HG03039 (cell line): ENCODE data around the gene MYBPC2.
"Not testable (repeated sequence)": the region's sequence is repeated elsewhere in the genome, so short reads cannot be mapped to it uniquely, and the experiment has no call there.

Experiments
- ATAC-seq: cut with Tn5 transposase; IDR thresholded peaks from one replicate; pipeline ENCODE4 v1.9.1; 2021; ENCODE audit warnings: mild to moderate bottlenecking, moderate library complexity; ENCODE audit not compliant: unreplicated experiment

The MYBPC2 gene

GRCh38 chr19:50432221-50433028 is at the start of gene MYBPC2:
MYBPC2 (plus strand) TSS chr19:50432892; CDS start chr19:50432954, 62 bp downstream.
- no peak for ATAC-seq

DNA sequence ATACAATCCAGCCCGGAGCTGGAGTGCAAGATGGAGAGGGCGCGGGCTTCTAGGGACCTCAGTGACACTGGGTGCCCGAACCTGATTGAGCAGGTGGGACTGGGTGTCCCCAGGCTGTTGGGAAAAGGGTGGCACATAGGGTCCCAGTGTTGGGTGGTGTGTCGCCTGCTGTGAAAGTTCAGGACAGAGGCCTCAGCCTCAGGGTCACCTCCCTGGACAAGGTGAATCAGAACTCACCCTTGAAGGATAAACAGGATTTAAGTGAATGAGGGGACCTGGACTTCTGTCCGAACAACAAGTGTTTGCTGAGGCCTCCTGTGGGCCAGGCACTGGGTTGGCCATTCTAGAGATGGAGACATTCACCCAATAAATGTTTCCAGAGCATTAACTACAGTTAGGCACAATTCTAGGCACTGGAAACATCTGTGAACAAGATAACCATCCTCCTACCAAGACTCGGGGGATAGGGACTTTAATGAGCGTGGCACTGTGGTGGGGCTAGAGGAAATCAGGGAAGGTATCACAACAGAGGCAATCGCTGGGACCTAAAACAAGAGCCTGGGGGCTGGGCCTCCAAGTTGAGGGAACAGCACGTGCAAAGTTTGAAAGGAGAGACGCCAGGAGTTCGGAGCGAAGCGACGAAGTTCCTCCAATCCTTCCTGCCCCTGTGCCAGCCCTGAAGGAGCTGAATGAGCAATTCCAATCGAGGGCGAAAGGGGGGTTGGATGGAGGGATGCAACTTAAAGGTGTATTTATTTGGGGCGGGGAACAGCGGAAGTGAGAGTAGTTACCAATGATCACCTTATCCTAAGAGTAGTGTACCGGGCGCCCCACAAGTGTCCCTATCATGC is 49.5 kb upstream of the MYBPC2 start:
- ATAC-seq: no peak

DNA sequence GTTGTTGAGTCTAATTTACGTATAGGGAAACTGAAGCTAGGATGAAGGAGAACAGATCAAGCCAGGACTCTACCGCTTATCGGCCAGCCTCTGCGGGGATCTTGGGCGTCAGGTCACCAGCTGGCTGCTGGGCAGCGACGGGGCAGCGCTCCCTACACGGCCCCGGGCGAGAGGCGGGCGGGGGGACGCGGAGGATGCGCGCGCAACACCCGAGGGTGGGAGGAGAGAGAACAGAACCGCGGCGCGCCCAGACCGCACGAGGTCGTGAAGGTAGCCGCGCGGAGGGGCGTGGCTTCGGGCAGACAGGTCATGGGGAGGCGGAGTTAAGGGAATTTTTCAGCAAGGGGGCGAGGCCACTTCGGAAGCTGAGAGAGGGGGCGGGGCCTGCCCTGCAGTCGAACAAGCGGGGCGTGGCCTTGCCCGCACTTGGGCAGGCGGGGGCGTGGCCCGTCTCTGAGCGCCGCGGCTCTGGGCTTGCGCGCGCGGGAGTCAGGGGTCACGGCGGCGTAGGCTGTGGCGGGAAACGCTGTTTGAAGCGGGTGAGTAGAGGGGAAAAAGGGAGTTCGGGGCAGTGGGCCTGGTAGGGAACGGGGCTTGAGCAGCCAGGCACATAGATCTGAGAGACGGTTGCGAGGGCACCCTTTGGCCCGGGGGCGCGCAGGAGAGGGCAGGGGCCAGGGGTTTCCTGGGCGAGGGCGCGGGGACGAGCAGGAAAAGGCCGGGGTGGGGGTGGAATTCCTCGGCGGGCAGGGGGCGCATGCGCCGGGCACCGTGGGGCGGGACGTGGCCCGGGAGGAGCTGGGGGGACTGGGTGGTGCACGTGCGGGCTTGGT is 48.6 kb upstream of the MYBPC2 start, which contains the start of gene POLD1:
Gene POLD1, plus strand, starts transcription at position 496 of the 833 bp plus-strand sequence. CDS start 14,505 bp downstream, outside the sequence.
- peak; percentile 74 for ATAC-seq

GRCh38 chr19:50384685-50385535 is 47.8 kb upstream of the MYBPC2 start:
- no peak for ATAC-seq

GRCh38 chr19:50387176-50387867 is 45.4 kb upstream of the MYBPC2 start:
- no peak for ATAC-seq

DNA sequence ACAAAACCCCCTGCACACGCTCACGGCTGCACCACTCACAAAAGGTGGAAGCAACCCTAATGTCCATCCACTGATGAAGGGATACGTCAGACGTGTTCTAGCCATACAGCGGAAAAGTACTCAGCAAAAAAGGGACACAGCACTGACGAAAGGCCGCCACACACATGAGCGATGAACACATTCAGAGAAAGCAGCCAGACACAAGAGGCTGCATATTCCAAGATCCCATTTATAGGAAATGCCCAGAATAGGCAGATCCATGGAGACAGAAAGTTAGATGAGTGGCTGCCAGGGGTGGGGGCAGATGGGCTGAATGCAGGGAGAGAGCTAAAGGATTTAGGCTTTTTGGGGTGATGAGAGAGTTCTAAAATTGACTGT is 44.8 kb upstream of the MYBPC2 start:
- ATAC-seq: no peak

GRCh38 chr19:50390295-50390694 is 42.4 kb upstream of the MYBPC2 start:
- not testable (repeated sequence) for ATAC-seq

- ATAC-seq: not testable (repeated sequence)
Observed at GRCh38 chr19:50390952-50391351, 41.7 kb upstream of the MYBPC2 start.

DNA sequence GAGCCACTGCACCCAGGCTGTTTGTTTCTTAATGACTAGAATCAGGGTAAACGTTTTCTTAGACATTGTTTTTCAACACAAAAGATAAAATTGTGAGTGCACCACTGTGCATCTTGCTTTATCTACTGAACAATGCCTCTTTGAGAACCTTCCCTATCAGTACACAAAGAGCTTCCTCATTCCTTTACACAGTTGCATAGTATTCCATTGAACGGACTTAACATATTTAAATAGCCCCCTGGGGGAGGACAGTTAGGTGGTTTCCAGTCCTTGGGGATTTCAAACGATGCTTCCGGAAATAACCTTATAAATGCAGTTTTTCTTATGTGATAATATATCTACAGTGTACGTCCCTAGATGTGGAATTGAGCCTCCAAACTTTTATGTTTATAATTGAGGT is 39.9 kb upstream of the MYBPC2 start:
- no peak for ATAC-seq

- no peak for ATAC-seq
Observed at GRCh38 chr19:50393589-50393988, 39.1 kb upstream of the MYBPC2 start.

GRCh38 chr19:50394017-50394416 is 38.7 kb upstream of the MYBPC2 start:
- ATAC-seq: no peak

DNA sequence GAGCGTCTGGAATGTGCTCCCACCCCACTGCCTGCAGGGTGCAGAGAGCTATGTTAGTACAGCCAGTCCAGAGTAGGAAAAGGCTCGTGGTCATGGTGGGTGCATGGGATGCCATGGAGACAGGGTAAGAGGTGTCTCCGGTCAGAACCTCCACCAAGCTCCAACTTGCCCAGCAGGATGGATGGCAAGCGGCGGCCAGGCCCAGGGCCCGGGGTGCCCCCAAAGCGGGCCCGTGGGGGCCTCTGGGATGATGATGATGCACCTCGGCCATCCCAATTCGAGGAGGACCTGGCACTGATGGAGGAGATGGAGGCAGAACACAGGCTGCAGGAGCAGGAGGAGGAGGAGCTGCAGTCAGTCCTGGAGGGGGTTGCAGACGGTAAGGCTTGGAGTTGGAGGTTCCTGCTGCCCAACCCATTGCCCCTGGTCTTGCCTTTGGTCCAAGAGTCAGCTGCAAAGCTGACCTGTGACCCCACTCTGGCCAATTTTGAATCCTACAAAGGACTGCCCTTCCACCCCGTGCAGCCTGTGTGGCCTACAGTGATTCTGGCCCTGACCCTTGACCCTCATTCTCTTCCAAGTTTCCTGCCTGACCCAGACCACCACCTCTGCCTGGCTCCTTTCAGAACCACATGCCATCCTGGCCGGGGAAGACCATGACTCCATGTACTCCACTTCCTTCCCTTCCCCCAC is 33.9 kb upstream of the MYBPC2 start:
- no peak for ATAC-seq

DNA sequence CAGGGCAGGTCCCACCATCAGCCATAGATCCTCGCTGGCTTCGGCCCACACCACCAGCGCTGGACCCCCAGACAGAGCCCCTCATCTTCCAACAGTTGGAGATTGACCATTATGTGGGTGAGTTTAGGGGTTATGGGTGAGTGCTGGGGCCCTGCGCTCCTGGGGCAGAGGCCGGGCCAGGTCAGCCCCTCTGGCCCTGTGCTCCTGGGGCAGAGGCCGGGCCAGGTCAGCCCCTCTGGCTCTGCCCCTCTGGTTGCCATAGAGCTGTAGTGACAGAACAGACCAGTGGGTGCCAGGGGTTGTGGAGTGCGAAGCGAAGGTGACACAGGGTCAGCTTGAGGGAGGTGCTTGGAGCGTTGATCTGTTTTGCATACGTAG is 33.3 kb upstream of the MYBPC2 start:
- ATAC-seq: no peak

DNA sequence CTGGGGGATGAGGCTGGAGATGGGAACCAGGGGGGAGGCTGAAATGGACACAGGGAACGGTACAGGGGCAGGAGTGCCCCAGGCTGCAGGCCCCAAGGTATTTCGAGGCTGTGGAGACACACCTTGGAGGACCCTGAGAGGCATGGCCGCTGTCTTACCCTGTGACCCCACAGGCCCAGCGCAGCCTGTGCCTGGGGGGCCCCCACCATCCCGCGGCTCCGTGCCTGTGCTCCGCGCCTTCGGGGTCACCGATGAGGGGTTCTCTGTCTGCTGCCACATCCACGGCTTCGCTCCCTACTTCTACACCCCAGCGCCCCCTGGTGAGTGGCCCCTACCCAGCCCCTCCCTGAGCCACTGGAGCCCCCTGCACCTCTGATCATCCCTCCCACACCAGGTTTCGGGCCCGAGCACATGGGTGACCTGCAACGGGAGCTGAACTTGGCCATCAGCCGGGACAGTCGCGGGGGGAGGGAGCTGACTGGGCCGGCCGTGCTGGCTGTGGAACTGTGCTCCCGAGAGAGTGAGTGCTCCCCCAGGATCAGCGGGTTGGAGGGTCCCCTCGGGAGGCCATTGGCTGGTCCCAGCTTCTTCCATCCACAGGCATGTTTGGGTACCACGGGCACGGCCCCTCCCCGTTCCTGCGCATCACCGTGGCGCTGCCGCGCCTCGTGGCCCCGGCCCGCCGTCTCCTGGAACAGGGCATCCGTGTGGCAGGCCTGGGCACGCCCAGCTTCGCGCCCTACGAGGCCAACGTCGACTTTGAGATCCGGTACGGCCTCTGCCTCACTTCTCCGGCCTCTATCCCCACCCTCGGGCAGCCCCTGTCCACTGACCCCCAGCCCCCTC is 30.9 kb upstream of the MYBPC2 start:
- no peak for ATAC-seq

DNA sequence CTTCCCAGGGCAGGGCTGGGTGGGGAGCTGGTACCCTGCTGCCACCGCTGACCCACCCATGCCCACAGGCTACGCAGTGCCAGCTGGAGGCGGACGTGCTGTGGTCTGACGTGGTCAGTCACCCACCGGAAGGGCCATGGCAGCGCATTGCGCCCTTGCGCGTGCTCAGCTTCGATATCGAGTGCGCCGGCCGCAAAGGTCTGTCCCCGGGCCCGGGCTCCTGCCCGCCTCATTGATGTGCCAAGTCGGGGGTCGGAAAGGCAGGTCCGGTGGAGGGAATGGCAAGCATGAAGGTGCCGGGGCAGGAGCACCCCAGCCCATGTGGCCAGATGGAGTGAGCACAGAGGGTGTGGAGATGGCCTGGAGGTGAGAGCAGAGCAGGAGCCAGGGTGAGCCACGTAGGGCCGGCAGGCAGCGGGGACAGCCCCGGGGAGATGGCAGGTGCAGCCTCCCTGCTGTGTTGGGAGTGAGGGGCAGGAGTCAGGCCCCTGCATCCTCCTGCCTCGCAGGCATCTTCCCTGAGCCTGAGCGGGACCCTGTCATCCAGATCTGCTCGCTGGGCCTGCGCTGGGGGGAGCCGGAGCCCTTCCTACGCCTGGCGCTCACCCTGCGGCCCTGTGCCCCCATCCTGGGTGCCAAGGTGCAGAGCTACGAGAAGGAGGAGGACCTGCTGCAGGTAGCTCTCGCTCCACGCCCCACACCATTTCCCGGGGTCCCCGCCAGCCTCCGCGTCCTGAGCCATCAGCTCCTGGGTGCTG is 30.0 kb upstream of the MYBPC2 start:
- no peak for ATAC-seq

- no peak for ATAC-seq
Observed at GRCh38 chr19:50406156-50406820, 26.4 kb upstream of the MYBPC2 start.

- no peak for ATAC-seq
Observed at GRCh38 chr19:50406829-50407228, 25.9 kb upstream of the MYBPC2 start.
